ENCODE measurements around the gene MANEAL.

The MANEAL gene

DNA sequence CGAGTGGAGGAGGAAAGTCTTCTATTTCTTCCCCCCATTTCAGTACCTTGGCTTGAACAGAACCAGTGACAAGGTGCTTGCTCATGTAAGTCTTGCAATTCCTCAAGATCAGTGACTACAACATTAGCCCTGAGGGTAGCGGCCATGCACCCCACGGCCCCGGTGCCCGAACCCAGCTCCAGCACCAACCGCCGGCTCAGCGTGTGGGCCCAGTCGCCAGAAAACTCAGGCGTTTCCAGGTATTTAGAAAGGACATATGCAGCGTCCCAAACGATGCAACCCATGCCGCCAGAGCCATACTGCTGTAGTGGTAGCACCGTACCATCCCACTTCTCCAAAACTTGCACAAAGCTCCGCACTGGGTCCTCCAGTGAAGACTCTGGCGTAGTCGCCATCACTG lies 11.2 kb upstream of the MANEAL start:
- no peak for DNase-seq (ENCODE audit: low spot score)

- DNase-seq (ENCODE audit: low spot score): no peak
Measured at GRCh38 chr1:37792943-37793686, 532 bp upstream of the MANEAL start.

DNA sequence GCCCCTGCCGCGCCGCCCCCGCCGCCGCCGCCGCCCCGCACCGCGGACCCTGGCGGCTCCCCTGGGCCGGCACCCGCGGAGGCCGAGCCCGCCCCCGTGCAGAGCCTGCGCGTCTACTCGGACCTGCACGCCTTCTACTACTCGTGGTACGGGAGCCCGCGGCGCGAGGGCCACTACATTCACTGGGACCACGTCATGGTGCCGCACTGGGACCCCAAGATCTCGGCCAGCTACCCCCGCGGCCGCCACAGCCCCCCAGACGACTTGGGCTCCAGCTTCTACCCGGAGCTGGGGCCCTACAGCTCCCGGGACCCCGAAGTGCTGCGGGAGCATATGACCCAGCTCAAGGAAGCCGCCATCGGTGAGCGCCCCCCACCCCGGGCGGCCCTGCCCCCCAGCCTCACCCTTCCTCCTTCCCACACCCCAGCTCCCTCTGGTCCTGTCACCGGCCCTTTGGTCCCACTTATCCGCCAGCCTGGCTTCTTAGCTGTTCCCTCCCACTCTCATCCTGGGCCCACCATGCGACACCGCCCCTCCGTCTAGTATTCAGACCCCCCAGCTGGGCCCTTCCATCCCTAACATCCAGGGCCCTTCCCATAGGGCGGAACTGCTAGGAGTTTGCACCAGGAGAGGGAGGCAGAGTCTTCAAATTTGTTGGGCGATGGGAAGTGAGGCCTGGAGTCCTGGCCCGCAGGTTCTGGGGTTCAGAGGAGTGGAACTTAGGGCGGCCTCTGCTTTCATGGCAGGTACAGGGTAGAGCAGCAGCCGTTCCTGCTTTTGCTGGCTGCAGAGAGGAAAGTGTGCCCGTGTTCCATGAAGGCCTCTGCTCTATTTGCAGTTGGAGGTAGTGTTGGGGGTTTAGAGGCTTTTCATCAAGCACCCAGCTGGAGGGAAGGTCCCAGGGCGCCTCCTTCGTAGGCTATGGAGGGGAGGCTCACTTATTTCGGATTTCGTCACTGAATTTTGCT lies 1.0 kb downstream of the MANEAL start:
- no peak for DNase-seq (ENCODE audit: low spot score)

DNA sequence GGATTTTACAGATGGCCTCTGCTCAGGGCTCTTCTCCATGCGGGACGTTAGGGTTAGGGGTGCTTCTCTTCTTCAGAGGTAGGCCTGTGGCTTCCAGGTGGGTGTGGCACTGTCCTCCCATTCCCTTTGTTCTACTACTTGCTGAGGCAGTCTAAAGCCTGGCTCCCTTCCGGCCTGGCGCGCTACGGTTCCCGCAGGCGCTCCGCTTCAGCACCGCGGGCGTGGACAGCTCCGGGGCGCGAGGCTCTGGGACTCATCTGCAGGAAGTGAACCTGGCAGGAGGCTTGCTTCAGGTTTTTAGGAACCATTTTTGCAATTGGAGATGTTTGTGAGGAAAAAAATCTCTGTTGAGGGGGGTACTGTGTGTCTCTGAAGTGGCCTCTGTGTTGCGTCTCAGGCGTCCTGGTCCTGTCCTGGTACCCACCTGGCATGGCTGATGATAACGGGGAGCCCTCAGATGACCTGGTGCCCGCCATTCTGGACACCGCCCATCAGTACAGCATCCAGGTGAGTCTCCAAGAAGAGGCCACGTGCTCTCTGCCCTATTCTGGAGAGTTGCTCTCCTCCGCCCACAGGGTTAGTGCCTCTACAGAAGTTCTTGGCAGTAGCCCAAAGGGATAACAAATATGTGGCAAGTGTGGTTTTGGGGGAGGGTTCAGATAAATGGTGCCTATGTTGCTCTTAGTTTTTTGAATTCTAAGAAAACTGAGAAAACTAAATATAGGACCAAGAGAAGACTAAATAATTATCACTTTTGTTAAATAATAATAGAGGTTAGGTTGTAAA lies 1.9 kb downstream of the MANEAL start:
- DNase-seq (ENCODE audit: low spot score): peak; percentile 11

DNA sequence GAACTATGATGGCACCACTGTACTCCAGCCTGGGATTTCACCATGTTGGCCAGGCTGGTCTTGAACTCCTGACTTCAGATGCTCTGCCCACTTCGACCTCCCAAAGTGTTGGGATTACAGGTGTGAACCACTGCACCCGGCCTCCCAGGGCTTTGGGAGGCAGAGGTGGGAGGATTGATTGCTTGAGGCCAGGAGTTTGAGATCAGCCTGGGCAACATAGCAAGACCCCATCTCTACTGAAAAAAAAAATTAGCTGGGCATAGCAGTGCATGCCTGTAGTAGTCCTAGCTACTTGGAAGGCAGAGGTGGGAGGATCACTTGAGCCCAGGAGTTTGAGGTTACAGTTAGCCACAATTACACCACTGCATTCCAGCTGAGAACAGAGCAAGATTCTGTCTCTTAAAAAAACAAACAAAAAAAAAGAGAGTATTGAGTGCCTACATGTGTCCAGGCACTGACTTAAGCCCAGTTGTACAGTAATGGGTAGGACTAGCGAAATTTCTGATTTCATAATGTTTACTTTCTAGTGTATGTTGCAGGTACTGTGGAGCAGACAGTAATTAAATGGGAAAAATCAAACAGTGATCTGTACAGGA lies 4.2 kb downstream of the MANEAL start:
- DNase-seq (ENCODE audit: low spot score): no peak

DNA sequence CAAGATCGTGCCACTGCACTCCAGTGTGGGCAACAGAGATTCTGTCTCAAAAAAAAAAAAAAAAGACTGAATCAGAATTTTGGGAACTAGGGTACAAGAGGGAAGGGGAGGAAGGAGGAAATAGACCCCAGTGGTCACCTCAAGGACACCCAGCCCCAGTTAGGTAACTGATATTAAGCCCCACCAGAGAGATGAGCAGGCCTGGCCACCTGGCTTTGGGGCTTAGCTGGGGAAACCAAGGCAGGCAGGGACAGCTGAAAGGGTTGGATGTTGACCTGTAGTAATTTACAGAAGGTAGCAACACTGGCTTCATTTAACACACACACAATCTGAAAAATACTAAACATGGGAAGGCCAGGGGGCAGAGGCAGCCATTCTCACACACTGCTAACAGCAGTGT lies 8.8 kb downstream of the MANEAL start:
- no peak for DNase-seq (ENCODE audit: low spot score)

DNA sequence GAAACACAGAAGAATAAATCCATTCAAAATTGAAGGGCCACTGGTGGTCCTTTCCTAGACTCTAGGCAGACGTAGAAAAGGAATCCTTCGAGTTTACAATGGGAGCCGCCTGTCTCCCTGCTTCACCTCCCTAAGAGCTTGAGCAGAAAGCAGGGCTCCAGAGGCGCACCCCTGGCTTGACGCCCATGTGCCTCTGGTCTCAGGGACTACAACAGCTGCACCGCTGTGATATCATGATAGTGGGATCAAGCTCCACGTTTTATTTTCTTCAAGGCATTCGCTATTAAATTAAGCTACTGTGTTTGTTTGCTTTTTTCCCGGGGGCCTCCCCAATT lies 13.5 kb downstream of the MANEAL start:
- no peak for DNase-seq (ENCODE audit: low spot score)

DNA sequence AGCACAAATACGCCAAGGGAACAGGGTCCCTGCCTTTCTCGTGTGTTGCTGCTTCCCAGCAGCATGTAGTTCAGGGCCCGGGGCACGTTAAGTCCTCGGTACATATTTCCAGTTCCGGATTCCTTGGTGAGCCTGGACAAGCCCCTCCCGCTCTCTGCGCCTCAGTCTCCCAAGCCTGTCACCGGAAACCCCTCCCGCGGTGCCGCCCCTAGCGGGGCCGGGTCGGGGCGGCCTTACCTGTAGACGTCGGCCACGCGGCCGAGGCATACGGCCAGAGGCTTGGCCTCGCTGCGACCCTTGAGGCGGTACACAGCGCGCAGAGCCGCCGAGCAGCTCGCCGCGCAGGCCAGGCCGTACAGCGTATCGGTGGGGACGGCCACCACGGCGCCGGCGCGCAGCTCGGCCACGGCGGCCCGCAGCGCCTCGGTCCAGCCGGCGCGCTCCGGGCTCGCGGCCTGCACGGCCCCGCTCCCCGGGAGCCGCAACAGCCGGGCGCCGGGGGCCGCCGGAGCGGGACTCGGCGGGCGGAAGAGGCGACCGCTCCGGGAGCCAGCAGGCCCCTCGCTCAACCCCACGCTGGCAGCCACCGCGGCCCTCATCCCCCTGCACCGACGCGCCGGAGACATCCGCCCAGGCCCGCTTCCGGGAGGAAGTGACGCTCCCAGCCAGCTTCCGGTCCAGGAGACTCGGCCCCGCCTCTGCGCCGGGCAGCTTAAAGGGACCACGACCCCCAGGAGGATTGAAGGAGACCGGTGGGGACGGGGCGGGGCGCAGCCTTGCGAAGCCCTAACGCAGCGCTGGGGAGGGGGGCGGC lies 14.1 kb downstream of the MANEAL start, which contains the start of the genes C1orf122 and YRDC:
TSS of gene C1orf122 (plus strand) at position 236 of the 814 bp plus-strand sequence. CDS start 615 bp downstream, outside the sequence.
TSS of gene YRDC (minus strand) at position 654 of the 814 bp plus-strand sequence. CDS start at position 626, 28 bp downstream.
- peak; percentile 92 for DNase-seq (ENCODE audit: low spot score)

- no peak for DNase-seq (ENCODE audit: low spot score)
Measured at GRCh38 chr1:37808369-37809319, 15.0 kb downstream of the MANEAL start.

DNA sequence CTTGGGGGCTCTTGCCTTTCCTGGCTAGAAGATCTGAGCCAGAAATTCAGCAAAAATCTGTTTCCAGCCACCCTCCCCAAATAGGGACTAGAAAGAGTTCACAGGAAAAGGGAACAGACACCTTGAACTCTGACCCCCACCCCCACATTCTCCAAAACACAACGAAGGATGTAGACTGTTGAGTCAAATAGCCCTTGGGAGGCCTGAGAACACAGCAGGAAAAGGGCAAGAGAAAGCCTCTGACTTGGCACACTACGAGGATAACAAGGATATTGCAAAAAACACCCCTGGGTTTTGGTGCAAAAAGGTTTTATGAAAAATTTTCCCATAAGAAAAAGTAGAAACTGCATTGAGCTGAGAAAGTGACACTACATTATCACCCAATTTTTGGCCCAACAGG lies 16.3 kb downstream of the MANEAL start:
- DNase-seq (ENCODE audit: low spot score): no peak

- DNase-seq (ENCODE audit: low spot score): peak; percentile 72
Measured at GRCh38 chr1:37811027-37811655, 17.5 kb downstream of the MANEAL start.

DNA sequence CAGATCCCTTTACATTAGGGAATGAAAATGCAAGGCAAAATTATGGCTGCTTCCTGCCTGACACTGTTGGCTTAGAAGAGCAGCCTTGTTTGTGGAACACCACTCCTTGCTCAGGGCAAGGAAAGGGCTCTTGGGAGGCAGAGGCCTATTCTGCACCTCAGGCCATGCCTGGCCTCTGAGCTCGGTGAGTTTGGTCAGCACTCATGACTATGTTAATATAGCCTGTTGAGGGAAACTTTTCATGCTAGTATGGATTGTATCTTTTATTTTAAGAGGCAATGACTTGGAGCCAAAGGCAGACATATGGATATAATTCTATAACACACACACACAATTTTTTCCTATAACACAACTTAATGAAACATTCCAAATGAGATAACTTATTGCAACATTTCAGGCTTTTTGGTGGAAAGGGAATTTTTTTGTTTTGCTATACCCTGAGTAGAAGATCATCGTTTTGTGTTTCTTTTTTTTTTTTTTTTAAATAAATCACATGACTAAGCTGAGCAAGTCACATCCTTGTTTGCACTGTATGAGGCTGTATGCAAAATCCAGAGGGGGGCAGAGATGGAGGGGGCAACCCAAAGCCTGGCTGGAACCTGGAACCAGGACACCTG lies 20.0 kb downstream of the MANEAL start:
- DNase-seq (ENCODE audit: low spot score): no peak

DNA sequence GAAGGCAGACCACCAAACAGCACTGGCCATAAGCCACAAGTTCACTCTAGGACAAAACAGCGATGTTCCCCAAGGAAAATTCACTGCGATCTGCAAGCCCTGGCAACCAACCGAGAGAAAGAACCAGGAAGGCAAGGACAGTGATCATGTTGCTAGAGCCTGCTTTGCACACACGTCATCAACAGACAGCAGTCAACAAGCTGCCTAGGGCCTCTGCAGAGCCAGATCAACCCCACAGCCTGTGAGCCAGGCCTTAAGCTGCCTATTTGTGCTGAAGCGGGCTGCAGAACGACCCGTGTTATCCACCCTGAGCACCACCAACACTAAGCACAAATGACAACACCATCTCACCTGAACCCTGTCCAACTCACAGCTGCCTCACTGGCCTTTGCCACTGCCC lies 20.6 kb downstream of the MANEAL start:
- DNase-seq (ENCODE audit: low spot score): no peak

DNA sequence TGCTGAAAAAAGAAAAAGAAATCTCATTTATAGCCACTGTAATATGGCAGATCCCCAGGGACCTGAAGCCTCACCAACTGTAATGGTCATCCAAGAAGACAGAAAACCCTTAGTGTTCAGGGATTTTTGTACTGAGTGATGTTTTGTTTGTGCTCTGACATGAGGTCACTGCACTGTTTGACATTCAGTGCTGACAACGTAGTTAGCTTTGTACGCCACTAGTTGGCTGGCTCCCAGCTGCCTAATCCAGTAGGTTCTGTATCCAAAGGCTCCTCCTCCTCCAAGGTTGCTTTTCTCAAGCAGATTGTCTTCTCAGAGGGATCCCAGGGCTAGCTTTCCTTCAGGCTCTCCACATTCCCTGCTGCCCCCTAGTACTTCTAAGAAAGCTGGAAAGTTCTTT lies 23.8 kb downstream of the MANEAL start:
- DNase-seq (ENCODE audit: low spot score): no peak

DNA sequence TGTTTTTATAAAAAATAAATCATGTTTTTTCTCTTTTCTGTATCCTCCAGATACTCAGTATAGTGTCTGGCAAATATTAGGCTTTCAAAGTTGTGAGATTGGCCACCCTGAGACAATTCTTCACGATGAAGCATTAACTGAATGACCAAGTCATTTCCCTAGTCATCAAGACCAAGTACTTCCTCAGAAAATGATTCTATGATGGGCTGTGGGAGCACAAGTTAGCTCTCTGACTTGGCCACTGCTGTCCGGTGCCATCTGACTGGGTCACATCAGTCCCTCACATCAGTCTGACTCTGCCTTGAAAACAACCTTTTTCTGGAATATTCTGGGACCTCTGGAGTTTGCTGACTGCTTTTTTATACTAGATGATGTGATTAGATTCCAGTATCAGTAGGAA lies 27.8 kb downstream of the MANEAL start:
- DNase-seq (ENCODE audit: low spot score): no peak

GRCh38 chr1:37822906-37823815 lies 29.5 kb downstream of the MANEAL start:
- no peak for DNase-seq (ENCODE audit: low spot score)

DNA sequence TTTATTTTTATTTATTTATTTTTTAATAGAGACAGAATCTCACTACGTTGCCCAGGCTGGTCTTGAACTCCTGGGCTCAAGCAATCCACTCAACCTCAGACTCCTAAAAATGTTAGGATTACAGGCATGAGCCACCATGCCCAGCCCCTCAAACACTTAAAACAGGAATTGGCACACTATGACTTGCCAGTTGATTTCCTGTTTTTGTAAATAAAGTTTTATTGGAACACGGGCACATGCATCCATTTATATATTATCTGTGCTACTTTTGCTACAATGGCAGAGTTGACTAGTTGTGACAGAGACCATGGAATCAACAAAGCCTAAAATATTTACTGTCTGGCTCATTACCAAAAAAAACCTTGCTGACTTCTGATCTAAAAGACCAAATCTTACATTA lies 30.4 kb downstream of the MANEAL start:
- no peak for DNase-seq (ENCODE audit: low spot score)

- no peak for DNase-seq (ENCODE audit: low spot score)
Measured at GRCh38 chr1:37825506-37825905, 31.9 kb downstream of the MANEAL start.

All from CD4-positive, alpha-beta T cell treated with Interleukin-2 at 100 ng/mL for 4 hours (primary cell).